Panc1 (cell line): ENCODE results near the gene RPL7L1.

Experiments
- CTCF ChIP-seq: fragments of 450-650 bp; IDR thresholded peaks from 2 replicates; pipeline ENCODE4 v1.5.1; 2017; ENCODE audit warnings: mild to moderate bottlenecking
- POLR2AphosphoS5 ChIP-seq: IDR thresholded peaks from 2 replicates; pipeline ENCODE4 v1.6.1; 2012; ENCODE audit warnings: mild to moderate bottlenecking, low read depth, low read length, moderate library complexity

- no peak for TF ChIP-seq POLR2AphosphoS5
- TF ChIP-seq CTCF: no peak
Observed at GRCh38 chr6:42909835-42910234, 30.4 kb downstream of the RPL7L1 start.
